Caco-2 (cell line): ENCODE measurements around the gene CTIF. TPM values are rescaled to one million over a fixed set of nuclear protein-coding genes. Genes with fewer than 3 reads are reported as not detected.

Source experiments
- BruUV-seq: library from RNA; stranded (reverse); fragments of 400-500 nt; replicated peaks from 2 replicates; lab custom pipeline; 2021; lab: Mats Ljungman, UMichigan
- CTCF ChIA-PET: fragments of 300-600 bp; sonication (Branson Sonifier 250); formaldehyde crosslinking; loops from one replicate; lab custom pipeline; 2022; ENCODE audit warnings: antibody characterized with exemption; lab: Charles Lee
- POLR2A ChIA-PET: fragments of 300-600 bp; sonication (Branson Sonifier 250); formaldehyde crosslinking; loops from one replicate; lab custom pipeline; 2022; ENCODE audit warnings: antibody characterized with exemption; lab: Charles Lee
- DNase-seq, 2 experiments: peaks; one replicate each; pipeline versions ENCODE4 v3.0.0 to v3.0.0-alpha.2; 2020 to 2022
- H3K27me3 ChIP-seq: replicated peaks from 2 replicates; pipeline ENCODE4 v1.6.0; 2011; ENCODE audit warnings: low read length; ENCODE audit not compliant: control insufficient read depth, insufficient read depth
- H3K36me3 ChIP-seq: 2 replicates; pipeline ENCODE4 v1.5.1; 2011; ENCODE audit warnings: low read length; ENCODE audit not compliant: control insufficient read depth, insufficient read depth
- H3K4me1 ChIP-seq: fragments of 250-450 bp; sonication (Bioruptor Pico); 2 replicates; pipeline ENCODE4 v1.5.1; 2020; ENCODE audit warnings: mild to moderate bottlenecking
- H3K4me3 ChIP-seq: 2 replicates; pipeline ENCODE4 v1.5.1; 2011; ENCODE audit warnings: low read depth, mild to moderate bottlenecking, control low read depth, low read length
- H3K9me3 ChIP-seq: fragments of 250-450 bp; sonication (Bioruptor Pico); 2 replicates; pipeline ENCODE4 v1.5.1; 2020; ENCODE audit warnings: mild to moderate bottlenecking, moderate library complexity
- H3K27ac Mint-ChIP-seq: one replicate; pipeline ENCODE4 v1.8.0; 2022; ENCODE audit warnings: mixed read lengths; ENCODE audit not compliant: unreplicated experiment
- H3K27me3 Mint-ChIP-seq: one replicate; pipeline ENCODE4 v1.8.0; 2022; ENCODE audit warnings: mixed read lengths; ENCODE audit not compliant: insufficient read depth, unreplicated experiment
- H3K36me3 Mint-ChIP-seq: one replicate; pipeline ENCODE4 v1.8.0; 2022; ENCODE audit warnings: mild to moderate bottlenecking, mixed read lengths; ENCODE audit not compliant: insufficient read depth, unreplicated experiment
- H3K4me1 Mint-ChIP-seq: one replicate; pipeline ENCODE4 v1.8.0; 2022; ENCODE audit warnings: low read depth, mixed read lengths; ENCODE audit not compliant: unreplicated experiment
- H3K4me3 Mint-ChIP-seq: one replicate; pipeline ENCODE4 v1.8.0; 2022; ENCODE audit warnings: mild to moderate bottlenecking, moderate library complexity, mixed read lengths; ENCODE audit not compliant: unreplicated experiment
- H3K9me3 Mint-ChIP-seq: one replicate; pipeline ENCODE4 v1.8.0; 2022; ENCODE audit warnings: mixed read lengths; ENCODE audit not compliant: unreplicated experiment
- intact Hi-C: fragments of 100-400 bp; cut with micrococcal nuclease; formaldehyde crosslinking; loops from one replicate; pipeline ENCODE4 v1.10.0; 2022; ENCODE audit not compliant: unreplicated experiment
- total RNA-seq: library from RNA; stranded (reverse); gene quantifications from 2 replicates; pipeline ENCODE4 v1.2.3, GENCODE V29; 2022
- TF ChIP-seq, protein P1 (sequence below), 2 experiments: fragments of 200-600 bp in 1 of 2; IDR thresholded peaks; 1 replicate in 1 of 2; 2 replicates in 1 of 2; pipeline versions ENCODE4 v1.5.1 to v1.8.0; 2011 to 2022; ENCODE audit warnings: antibody characterized with exemption in 1 of 2, control low read depth in 1 of 2, inconsistent platforms in 1 of 2, low read depth in 1 of 2, low read length in 1 of 2, mild to moderate bottlenecking in 1 of 2, moderate library complexity in 1 of 2; ENCODE audit not compliant: insufficient read depth in 1 of 2, severe bottlenecking in 1 of 2, unreplicated experiment in 1 of 2

Gene CTIF
- total RNA-seq, 1 experiment from 2014 or later = 19.9 TPM

DNA sequence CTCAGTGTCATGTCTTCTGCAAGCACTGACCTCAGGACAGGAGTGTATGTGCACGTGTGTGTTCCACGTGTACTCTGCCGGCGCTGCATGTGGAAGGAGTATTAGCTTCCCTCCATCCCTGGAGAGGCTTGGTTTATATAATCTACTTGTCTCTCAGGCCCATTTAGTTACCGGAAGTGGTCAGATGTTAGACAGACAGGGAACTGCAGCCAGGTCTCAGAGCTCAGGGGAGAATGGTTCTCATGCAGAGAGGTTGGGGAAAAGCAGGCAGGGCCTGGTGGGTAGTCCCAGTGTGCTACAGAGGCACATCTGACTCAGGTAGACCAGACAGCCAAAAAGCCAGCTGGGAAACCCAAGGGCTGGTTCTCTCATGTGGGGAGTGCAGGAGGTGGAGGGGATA is 167.9 kb downstream of the CTIF start:
- CTCF ChIA-PET = no interaction called here
- H3K4me1 Mint-ChIP-seq = no peaks in the 10 kb centered on the region
- no peaks in the 10 kb centered on the region for H3K9me3 ChIP-seq
- BruUV-seq = no TSS peak
- DNase-seq = no peak
- intact Hi-C loops = no loop called here
- H3K36me3 ChIP-seq = no peaks in the 10 kb centered on the region
- H3K27me3 ChIP-seq = no peaks in the 10 kb centered on the region
- no peak overlapping the region for H3K4me3 Mint-ChIP-seq
- TF ChIP-seq, protein P1, sequence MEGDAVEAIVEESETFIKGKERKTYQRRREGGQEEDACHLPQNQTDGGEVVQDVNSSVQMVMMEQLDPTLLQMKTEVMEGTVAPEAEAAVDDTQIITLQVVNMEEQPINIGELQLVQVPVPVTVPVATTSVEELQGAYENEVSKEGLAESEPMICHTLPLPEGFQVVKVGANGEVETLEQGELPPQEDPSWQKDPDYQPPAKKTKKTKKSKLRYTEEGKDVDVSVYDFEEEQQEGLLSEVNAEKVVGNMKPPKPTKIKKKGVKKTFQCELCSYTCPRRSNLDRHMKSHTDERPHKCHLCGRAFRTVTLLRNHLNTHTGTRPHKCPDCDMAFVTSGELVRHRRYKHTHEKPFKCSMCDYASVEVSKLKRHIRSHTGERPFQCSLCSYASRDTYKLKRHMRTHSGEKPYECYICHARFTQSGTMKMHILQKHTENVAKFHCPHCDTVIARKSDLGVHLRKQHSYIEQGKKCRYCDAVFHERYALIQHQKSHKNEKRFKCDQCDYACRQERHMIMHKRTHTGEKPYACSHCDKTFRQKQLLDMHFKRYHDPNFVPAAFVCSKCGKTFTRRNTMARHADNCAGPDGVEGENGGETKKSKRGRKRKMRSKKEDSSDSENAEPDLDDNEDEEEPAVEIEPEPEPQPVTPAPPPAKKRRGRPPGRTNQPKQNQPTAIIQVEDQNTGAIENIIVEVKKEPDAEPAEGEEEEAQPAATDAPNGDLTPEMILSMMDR (IDR thresholded peaks at IDR 0.05; ENCODE audit: insufficient read depth in 1 of 2, low read depth in 1 of 2, low read length in 1 of 2, severe bottlenecking in 1 of 2, unreplicated experiment in 1 of 2) = no peak
- H3K4me3 ChIP-seq = no peak overlapping the region
- no peaks in the 10 kb centered on the region for H3K4me1 ChIP-seq
- no peaks in the 10 kb centered on the region for H3K27me3 Mint-ChIP-seq
- H3K36me3 Mint-ChIP-seq = no peaks in the 10 kb centered on the region
- H3K9me3 Mint-ChIP-seq = no peaks in the 10 kb centered on the region
- POLR2A ChIA-PET = no interaction called here
- H3K27ac Mint-ChIP-seq = no peak overlapping the region

GRCh38 chr18:48707636-48708296 is 168.9 kb downstream of the CTIF start:
- H3K27me3 Mint-ChIP-seq = no peaks in the 10 kb centered on the region
- TF ChIP-seq, protein P1 (IDR thresholded peaks at IDR 0.05; ENCODE audit: insufficient read depth in 1 of 2, low read depth in 1 of 2, low read length in 1 of 2, severe bottlenecking in 1 of 2, unreplicated experiment in 1 of 2) = no peak
- Histone ChIP-seq H3K27me3 (no peaks in the 10 kb centered on the region), H3K4me3 (no peak overlapping the region), H3K36me3 (no peaks in the 10 kb centered on the region), H3K9me3 (no peaks in the 10 kb centered on the region), H3K4me1 (no peaks in the 10 kb centered on the region)
- no peaks in the 10 kb centered on the region for H3K36me3 Mint-ChIP-seq
- no peaks in the 10 kb centered on the region for H3K9me3 Mint-ChIP-seq
- no peak for DNase-seq
- H3K27ac Mint-ChIP-seq = no peak overlapping the region
- ChIA-PET CTCF (no interaction called here), POLR2A (no interaction called here)
- BruUV-seq = no TSS peak
- no peak overlapping the region for H3K4me3 Mint-ChIP-seq
- H3K4me1 Mint-ChIP-seq = no peaks in the 10 kb centered on the region
- intact Hi-C loops = no loop called here

- TF ChIP-seq, protein P1 (IDR thresholded peaks at IDR 0.05; ENCODE audit: insufficient read depth in 1 of 2, low read depth in 1 of 2, low read length in 1 of 2, severe bottlenecking in 1 of 2, unreplicated experiment in 1 of 2) = no peak
- BruUV-seq = no TSS peak
Observed at GRCh38 chr18:48708807-48709206, 170.0 kb downstream of the CTIF start.

More at GRCh38 chr18:48708807-48709206, 170.0 kb downstream of the CTIF start:
- ChIA-PET POLR2A (no interaction called here), CTCF (no interaction called here)
- no peaks in the 10 kb centered on the region for H3K27me3 ChIP-seq
- no peaks in the 10 kb centered on the region for H3K27me3 Mint-ChIP-seq
- no peaks in the 10 kb centered on the region for H3K9me3 Mint-ChIP-seq
- H3K36me3 Mint-ChIP-seq = no peaks in the 10 kb centered on the region
- H3K4me3 Mint-ChIP-seq = no peak overlapping the region
- no peak overlapping the region for H3K27ac Mint-ChIP-seq
- DNase-seq = no peak
- no peak overlapping the region for H3K4me3 ChIP-seq
- no peaks in the 10 kb centered on the region for H3K4me1 ChIP-seq
- no peaks in the 10 kb centered on the region for H3K36me3 ChIP-seq
- intact Hi-C loops = no loop called here
- no peaks in the 10 kb centered on the region for H3K4me1 Mint-ChIP-seq
- H3K9me3 ChIP-seq = no peaks in the 10 kb centered on the region
